K562 (cell line): ENCODE measurements around the gene UGT1A9.

Experiments used
- CTCF ChIP-seq, 3 experiments: IDR thresholded peaks in 2 of 3; conservative IDR thresholded peaks in 1 of 3; 2 replicates each; pipeline ENCODE4 v1.5.1; 2011 to 2012; ENCODE audit warnings: low read length in 3 of 3, mild to moderate bottlenecking in 3 of 3, control low read depth in 2 of 3, improper control_type of control experiment in 1 of 3, inconsistent platforms in 1 of 3, low read depth in 1 of 3, mixed read lengths in 1 of 3, moderate library complexity in 1 of 3; ENCODE audit not compliant: insufficient read depth in 2 of 3
- GATA2 ChIP-seq: sonication (generic); formaldehyde crosslinking; IDR thresholded peaks from 2 replicates; pipeline ENCODE4 v1.4.0; 2020; ENCODE audit warnings: mild to moderate bottlenecking, missing genetic modification reagents
- HBP1 ChIP-seq: fragments of 450-650 bp; formaldehyde crosslinking; IDR thresholded peaks from 2 replicates; pipeline ENCODE4 v1.4.0; 2022; ENCODE audit warnings: missing genetic modification characterization
- SMAD1 ChIP-seq: fragments of 150-350 bp; IDR thresholded peaks from 2 replicates; pipeline ENCODE4 v1.6.1; 2014; ENCODE audit warnings: low read length, low read depth; ENCODE audit not compliant: partially characterized antibody
- ZNF324 ChIP-seq: fragments of 250-450 bp; sonication (Bioruptor Pico); IDR thresholded peaks from 2 replicates; pipeline ENCODE4 v1.4.0; 2020; ENCODE audit warnings: mild to moderate bottlenecking
- ZNF512 ChIP-seq: IDR thresholded peaks from 2 replicates; pipeline ENCODE4 v1.6.1; 2016; ENCODE audit warnings: missing genetic modification characterization, missing compliant biosample characterization
- ZNF609 ChIP-seq: sonication (generic); formaldehyde crosslinking; IDR thresholded peaks from 2 replicates; pipeline ENCODE4 v1.8.1; 2023; ENCODE audit warnings: missing genetic modification reagents, mild to moderate bottlenecking, borderline replicate concordance

- peak in 1 of 3 experiments; percentile 24; a peak in 1 of 6 replicates for TF ChIP-seq CTCF (IDR thresholded peaks at IDR 0.05 in 2 of 3, conservative IDR thresholded peaks at IDR 0.05 in 1 of 3; ENCODE audit: insufficient read depth in 2 of 3, low read depth in 1 of 3, low read length in 3 of 3)
- no peak for TF ChIP-seq SMAD1
- no peak for TF ChIP-seq HBP1
- TF ChIP-seq ZNF609 (CRISPR knock-in tag): no peak
- no peak for TF ChIP-seq ZNF512 (tag)
- TF ChIP-seq ZNF324 (CRISPR knock-in tag): no peak
- TF ChIP-seq GATA2 (CRISPR knock-in tag): no peak
These were observed 135.6 kb downstream of the UGT1A9 start for GRCh38 chr2:233807215-233807865.
